Mammary epithelial cell (primary cell): Measurements from ENCODE around the gene STK32B.

Experiments used
- CTCF ChIP-seq, 2 donors: IDR thresholded peaks in 1 of 2; conservative IDR thresholded peaks in 1 of 2; 2 replicates each; pipeline ENCODE4 v1.5.1; 2011 to 2012; ENCODE audit warnings: inconsistent platforms in 2 of 2, low read length in 2 of 2, mild to moderate bottlenecking in 2 of 2, control low read depth in 1 of 2, low read depth in 1 of 2; ENCODE audit not compliant: insufficient read depth in 1 of 2; ENCODE audit errors: extremely low read depth in 1 of 2
- EZH2 ChIP-seq: IDR thresholded peaks from 2 replicates; pipeline ENCODE4 v1.6.1; 2012; ENCODE audit warnings: low read length, inconsistent platforms, borderline replicate concordance

GRCh38 chr4:5165420-5166369 is 114.4 kb downstream of the STK32B start:
- TF ChIP-seq CTCF (conservative IDR thresholded peaks at IDR 0.05 in 1 of 2, IDR thresholded peaks at IDR 0.05 in 1 of 2; ENCODE audit: extremely low read depth in 1 of 2, insufficient read depth in 1 of 2, low read depth in 1 of 2, low read length in 2 of 2) (no peak), EZH2 (no peak)
